SH-SY5Y (cell line): ENCODE measurements around the gene DUS2.

ENCODE experiments used
- GATA2 ChIP-seq: IDR thresholded peaks from 2 replicates; pipeline ENCODE4 v1.6.1; 2011; ENCODE audit warnings: mild to moderate bottlenecking, low read depth, low read length
- GATA3 ChIP-seq: IDR thresholded peaks from 2 replicates; pipeline ENCODE4 v1.6.1; 2011; ENCODE audit warnings: low read depth, mild to moderate bottlenecking, low read length, moderate library complexity

- TF ChIP-seq GATA3 (no peak), GATA2 (no peak)
These were observed 51.0 kb downstream of the DUS2 start for GRCh38 chr16:68073902-68074760.
